MM.1S (cell line): Measurements from ENCODE around the gene HOXB2.
A peak's percentile ranks its signal among the peaks of the same experiment; 100 is the strongest.

ENCODE experiments used
- DNase-seq: peaks from one replicate; pipeline ENCODE4 v3.0.0-alpha.2; 2015
- H2AFZ ChIP-seq: fragments of 300-600 bp; sonication (generic); 2 replicates; pipeline ENCODE4 v1.6.0; 2016; ENCODE audit warnings: antibody characterized with exemption, low read length
- H3F3A ChIP-seq: fragments of 300-600 bp; sonication (generic); 2 replicates; pipeline ENCODE4 v1.6.1; 2016; ENCODE audit warnings: mild to moderate bottlenecking, antibody characterized with exemption, low read length, moderate library complexity, mixed read lengths; ENCODE audit not compliant: insufficient read depth
- H3K27ac ChIP-seq: fragments of 300-600 bp; sonication (generic); 2 replicates; pipeline ENCODE4 v1.5.1; 2016; ENCODE audit warnings: mild to moderate bottlenecking, low read length
- H3K27me3 ChIP-seq: fragments of 300-600 bp; sonication (generic); replicated peaks from 2 replicates; pipeline ENCODE4 v1.6.0; 2016; ENCODE audit warnings: low read length; ENCODE audit not compliant: insufficient read depth
- H3K36me3 ChIP-seq: fragments of 300-600 bp; sonication (generic); replicated peaks from 2 replicates; pipeline ENCODE4 v1.6.1; 2016; ENCODE audit warnings: mild to moderate bottlenecking, low read length, mixed read lengths; ENCODE audit not compliant: insufficient read depth
- H3K4me1 ChIP-seq: fragments of 300-600 bp; sonication (generic); 2 replicates; pipeline ENCODE4 v1.6.1; 2016; ENCODE audit warnings: low read length, mixed read lengths
- H3K4me2 ChIP-seq: fragments of 300-600 bp; sonication (generic); 2 replicates; pipeline ENCODE4 v1.6.0; 2016; ENCODE audit warnings: low read depth, low read length
- H3K4me3 ChIP-seq: fragments of 300-600 bp; sonication (generic); 2 replicates; pipeline ENCODE4 v1.5.1; 2016; ENCODE audit warnings: low read length, mixed read lengths
- H3K79me2 ChIP-seq: fragments of 300-600 bp; sonication (generic); 2 replicates; pipeline ENCODE4 v1.6.1; 2016; ENCODE audit warnings: mixed run types, low read length, mixed read lengths
- H3K9ac ChIP-seq: fragments of 300-600 bp; sonication (generic); 2 replicates; pipeline ENCODE4 v1.6.1; 2016; ENCODE audit warnings: low read length, mixed read lengths
- H3K9me2 ChIP-seq: fragments of 300-600 bp; sonication (generic); replicated peaks from 2 replicates; pipeline ENCODE4 v1.6.1; 2016; ENCODE audit warnings: mild to moderate bottlenecking, low read length, mixed read lengths; ENCODE audit not compliant: insufficient read depth
- H3K9me3 ChIP-seq: fragments of 300-600 bp; sonication (generic); replicated peaks from 2 replicates; pipeline ENCODE4 v1.6.1; 2016; ENCODE audit warnings: mild to moderate bottlenecking, low read length, mixed read lengths; ENCODE audit not compliant: insufficient read depth
- H4K20me1 ChIP-seq: fragments of 300-600 bp; sonication (generic); 2 replicates; pipeline ENCODE4 v1.6.1; 2016; ENCODE audit warnings: mild to moderate bottlenecking, low read length, moderate library complexity, mixed read lengths; ENCODE audit not compliant: insufficient read depth
- EZH2 ChIP-seq: fragments of 300-600 bp; sonication (generic); optimal IDR thresholded peaks from 2 replicates; pipeline ENCODE3; 2017; ENCODE audit warnings: low read depth, mild to moderate bottlenecking, antibody characterized with exemption, low read length, mixed read lengths
- EZH2phosphoT487 ChIP-seq: fragments of 300-600 bp; sonication (generic); IDR thresholded peaks from 2 replicates; pipeline ENCODE4 v1.6.1; 2018; ENCODE audit warnings: antibody characterized with exemption, low read length
- TF ChIP-seq, protein P1 (sequence below): fragments of 300-600 bp; sonication (generic); IDR thresholded peaks from 2 replicates; pipeline ENCODE4 v1.5.1; 2016; ENCODE audit warnings: antibody characterized with exemption, low read length, mixed read lengths

Gene HOXB2

DNA sequence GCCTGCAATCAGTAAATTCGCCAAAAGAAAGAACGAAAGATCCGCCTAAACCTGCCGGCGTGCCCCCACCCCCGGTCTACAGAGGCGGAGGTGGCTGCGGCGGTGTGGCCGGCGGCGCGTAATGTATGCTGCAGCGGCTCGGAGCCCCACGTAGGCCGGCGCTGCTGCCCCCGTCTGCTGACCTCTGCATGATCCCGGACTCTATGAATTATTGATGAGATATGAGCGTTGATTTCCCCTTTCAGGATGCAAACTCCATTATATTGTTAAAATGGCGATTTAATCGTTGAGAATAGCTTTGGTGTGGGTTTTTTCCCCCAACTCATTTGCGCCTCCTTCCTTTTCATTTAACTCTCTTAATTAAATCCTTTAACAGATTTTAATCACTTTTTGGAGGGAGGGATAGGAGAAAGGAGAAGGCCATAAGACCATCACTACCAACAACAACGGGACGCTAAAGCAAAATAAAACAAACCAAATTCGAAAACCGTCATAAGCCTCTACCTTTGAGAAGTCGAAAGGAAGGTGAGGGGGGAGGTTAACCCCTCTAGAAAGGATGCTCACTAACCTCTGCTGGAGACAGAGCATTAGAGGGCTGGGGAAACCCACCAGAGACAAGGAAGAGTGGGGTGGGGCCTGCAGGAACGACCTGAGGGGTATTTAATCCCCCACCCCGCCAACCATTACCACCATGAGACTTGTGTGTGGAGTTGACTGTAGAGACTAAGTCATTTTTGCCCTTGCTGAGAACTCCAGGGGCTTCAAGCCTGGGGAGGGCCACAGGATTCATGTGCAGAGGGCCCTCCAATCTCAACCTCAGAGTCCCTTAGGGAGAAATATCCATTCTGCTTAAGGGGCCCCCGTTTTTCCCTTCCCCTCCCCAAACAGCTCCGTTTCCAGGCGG, 41.7 kb upstream of the HOXB2 start:
- Histone ChIP-seq H3K9ac (peak overlapping the region; percentile 42; the same call in 1 of the 2 replicates), H2AFZ (peak overlapping the region; percentile 90), H3K4me2 (peak overlapping the region; percentile 100; the same call in 1 of the 2 replicates), H3K9me3 (no peaks in the 10 kb centered on the region), H3K27ac (no peak overlapping the region), H3K4me3 (peak overlapping the region; percentile 70), H4K20me1 (no peaks in the 10 kb centered on the region), H3K4me1 (peaks cover 6% of the 10 kb centered on the region), H3K36me3 (no peaks in the 10 kb centered on the region), H3K79me2 (no peaks in the 10 kb centered on the region), H3K9me2 (no peaks in the 10 kb centered on the region), H3F3A (no peaks in the 10 kb centered on the region), H3K27me3 (peaks cover 11% of the 10 kb centered on the region; the same call in 1 of the 2 replicates)
- TF ChIP-seq EZH2 (no peak), EZH2phosphoT487 (no peak)
- TF ChIP-seq, protein P1, sequence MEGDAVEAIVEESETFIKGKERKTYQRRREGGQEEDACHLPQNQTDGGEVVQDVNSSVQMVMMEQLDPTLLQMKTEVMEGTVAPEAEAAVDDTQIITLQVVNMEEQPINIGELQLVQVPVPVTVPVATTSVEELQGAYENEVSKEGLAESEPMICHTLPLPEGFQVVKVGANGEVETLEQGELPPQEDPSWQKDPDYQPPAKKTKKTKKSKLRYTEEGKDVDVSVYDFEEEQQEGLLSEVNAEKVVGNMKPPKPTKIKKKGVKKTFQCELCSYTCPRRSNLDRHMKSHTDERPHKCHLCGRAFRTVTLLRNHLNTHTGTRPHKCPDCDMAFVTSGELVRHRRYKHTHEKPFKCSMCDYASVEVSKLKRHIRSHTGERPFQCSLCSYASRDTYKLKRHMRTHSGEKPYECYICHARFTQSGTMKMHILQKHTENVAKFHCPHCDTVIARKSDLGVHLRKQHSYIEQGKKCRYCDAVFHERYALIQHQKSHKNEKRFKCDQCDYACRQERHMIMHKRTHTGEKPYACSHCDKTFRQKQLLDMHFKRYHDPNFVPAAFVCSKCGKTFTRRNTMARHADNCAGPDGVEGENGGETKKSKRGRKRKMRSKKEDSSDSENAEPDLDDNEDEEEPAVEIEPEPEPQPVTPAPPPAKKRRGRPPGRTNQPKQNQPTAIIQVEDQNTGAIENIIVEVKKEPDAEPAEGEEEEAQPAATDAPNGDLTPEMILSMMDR: no peak
- peak; percentile 14 for DNase-seq

DNA sequence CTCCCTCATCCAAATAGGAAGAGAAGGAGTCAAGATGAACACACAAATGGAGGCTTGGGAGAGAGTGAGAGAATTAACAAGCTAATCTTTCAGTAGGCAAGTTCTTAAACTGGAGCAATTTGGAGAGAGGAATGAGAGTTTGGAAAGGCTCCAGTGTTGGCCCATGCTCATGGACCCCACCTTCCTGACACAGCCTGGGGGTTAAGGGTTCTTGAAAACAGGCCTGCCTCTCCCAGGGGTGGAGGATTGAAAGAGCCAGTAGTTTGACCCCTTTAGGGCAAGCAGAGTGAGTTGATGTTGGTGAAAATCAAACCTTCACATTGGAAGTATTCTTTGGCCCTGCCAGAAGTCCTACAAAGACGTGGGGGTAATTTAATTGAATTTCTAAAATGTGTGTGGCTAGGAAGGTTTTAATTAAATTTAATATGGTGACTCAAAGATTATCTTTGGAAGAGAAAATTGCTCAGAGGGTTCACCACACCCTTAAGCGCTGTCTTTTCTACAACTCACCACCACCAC, 39.4 kb upstream of the HOXB2 start:
- Histone ChIP-seq H4K20me1 (no peaks in the 10 kb centered on the region), H3K27me3 (peaks cover 11% of the 10 kb centered on the region; the same call in 1 of the 2 replicates), H3K9me3 (no peaks in the 10 kb centered on the region), H3K4me3 (no peak overlapping the region), H3K9ac (no peak overlapping the region), H3K4me1 (peaks cover 6% of the 10 kb centered on the region), H3K9me2 (no peaks in the 10 kb centered on the region), H3K27ac (no peak overlapping the region), H3K36me3 (no peaks in the 10 kb centered on the region), H2AFZ (no peak overlapping the region), H3K4me2 (no peak overlapping the region), H3F3A (no peaks in the 10 kb centered on the region), H3K79me2 (no peaks in the 10 kb centered on the region)
- DNase-seq: no peak
- TF ChIP-seq EZH2: no peak
- TF ChIP-seq, protein P1: no peak
- TF ChIP-seq EZH2phosphoT487: no peak

DNA sequence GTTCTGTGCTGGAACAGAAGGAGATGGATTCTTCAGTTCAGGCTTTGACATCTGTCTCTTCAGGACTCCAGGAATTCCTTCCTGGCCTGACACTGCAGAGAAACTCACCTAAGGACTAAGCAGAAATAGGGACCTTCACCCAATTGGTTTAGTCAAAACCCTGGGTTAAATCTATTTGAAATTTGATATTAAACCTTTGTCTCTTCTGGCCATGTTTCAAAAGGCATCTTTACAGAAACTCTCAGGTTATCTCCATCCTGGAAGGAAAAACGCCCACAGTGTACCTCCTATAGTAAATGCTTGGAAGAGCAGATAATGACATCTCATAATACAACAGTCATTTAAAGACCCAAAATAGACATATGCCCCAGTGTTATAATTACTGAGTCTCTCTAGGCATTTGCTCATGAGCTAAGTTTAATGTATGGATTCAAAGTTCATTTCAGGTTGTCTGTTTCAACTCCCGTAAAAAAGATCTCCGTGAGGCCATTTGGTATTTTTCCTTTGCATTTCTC, 38.9 kb upstream of the HOXB2 start:
- no peak overlapping the region for H3K9ac ChIP-seq

More for the DNA sequence above, 38.9 kb upstream of the HOXB2 start:
- no peak overlapping the region for H2AFZ ChIP-seq
- DNase-seq: no peak
- H3K9me2 ChIP-seq: no peaks in the 10 kb centered on the region
- H3K36me3 ChIP-seq: no peaks in the 10 kb centered on the region
- H3F3A ChIP-seq: no peaks in the 10 kb centered on the region
- H3K9me3 ChIP-seq: no peaks in the 10 kb centered on the region
- H3K27me3 ChIP-seq: peaks cover 9% of the 10 kb centered on the region; the same call in 1 of the 2 replicates
- no peak overlapping the region for H3K4me3 ChIP-seq
- TF ChIP-seq, protein P1: no peak
- no peak for TF ChIP-seq EZH2
- TF ChIP-seq EZH2phosphoT487: no peak
- H3K27ac ChIP-seq: no peak overlapping the region
- peaks cover 6% of the 10 kb centered on the region for H3K4me1 ChIP-seq
- H4K20me1 ChIP-seq: no peaks in the 10 kb centered on the region
- no peaks in the 10 kb centered on the region for H3K79me2 ChIP-seq
- H3K4me2 ChIP-seq: no peak overlapping the region
